Sigmoid colon (tissue), 7 donors: ENCODE data around the gene ACTA2. TPM values are rescaled to one million over a fixed set of nuclear protein-coding genes. Genes with fewer than 3 reads are reported as not detected.

ENCODE experiments used
- DNase-seq: peaks from one replicate; pipeline ENCODE4 v3.0.0-alpha.2; 2019
- H3K27ac ChIP-seq, 4 donors: fragments of 200-600 bp; sonication (generic); one replicate each; pipeline ENCODE4 v1.5.1; 2016 to 2019; ENCODE audit warnings: mild to moderate bottlenecking in 1 of 4
- H3K27me3 ChIP-seq, 3 donors: fragments of 200-600 bp; sonication (generic); one replicate each; pipeline ENCODE4 v1.5.1; 2019; ENCODE audit warnings: mild to moderate bottlenecking in 1 of 3
- H3K36me3 ChIP-seq, 4 donors: fragments of 200-600 bp; sonication (generic); one replicate each; pipeline ENCODE4 v1.5.1; 2016 to 2019
- H3K4me1 ChIP-seq, 4 donors: fragments of 200-600 bp; sonication (generic); one replicate each; pipeline ENCODE4 v1.5.1; 2017 to 2019
- H3K4me3 ChIP-seq, 4 donors: fragments of 200-600 bp; sonication (generic); one replicate each; pipeline ENCODE4 v1.5.1; 2017 to 2019; ENCODE audit warnings: mild to moderate bottlenecking in 2 of 4, moderate library complexity in 1 of 4
- H3K9me3 ChIP-seq, 4 donors: fragments of 200-600 bp in 3 of 4; sonication (generic) in 3 of 4; one replicate each; pipeline versions ENCODE4 v1.5.1 to v1.6.1; 2013 to 2019
- EP300 ChIP-seq, 4 donors: sonication (generic); formaldehyde crosslinking; IDR thresholded peaks; one replicate each; pipeline ENCODE4 v1.6.1; 2017; ENCODE audit warnings: antibody characterized with exemption in 4 of 4
- POLR2A ChIP-seq, 2 donors: fragments of 450-650 bp; IDR thresholded peaks; one replicate each; pipeline ENCODE4 v1.6.1; 2016; ENCODE audit warnings: antibody characterized with exemption in 2 of 2, mild to moderate bottlenecking in 2 of 2, moderate library complexity in 2 of 2
- POLR2AphosphoS5 ChIP-seq, 4 donors: sonication (generic); formaldehyde crosslinking; IDR thresholded peaks; one replicate each; pipeline ENCODE4 v1.6.1; 2017; ENCODE audit warnings: antibody characterized with exemption in 4 of 4
- WGBS, 2 donors: extraction: QIAGEN DNeasy Blood & Tissue Kit; methylation state at CpG; one replicate each; pipeline ENCODE4 v1.1.7; 2013; 5-methylcytosine and 5-hydroxymethylcytosine counted together
- intact Hi-C: fragments of 100-400 bp; cut with DNase I; formaldehyde crosslinking; loops from one replicate; pipeline ENCODE4 v1.15.1; 2023
- polyA plus RNA-seq, 3 donors: library from polyadenylated mRNA; stranded (reverse); fragments of 200-250 nt; gene quantifications; one replicate each; pipeline ENCODE4 v1.2.3, GENCODE V29; 2013
- total RNA-seq, 4 donors: library from RNA; depleted of rRNA; stranded (reverse); fragments of >200 nt; gene quantifications; one replicate each; pipeline ENCODE4 v1.1.0, GENCODE V29; 2016
- TF ChIP-seq, protein P1 (sequence below), 4 experiments: fragments of 450-650 bp in 3 of 4; fragments of 200-600 bp in 1 of 4; IDR thresholded peaks; one replicate each; pipeline ENCODE4 v1.5.1; 2016 to 2019; ENCODE audit warnings: antibody characterized with exemption in 4 of 4, mild to moderate bottlenecking in 3 of 4, moderate library complexity in 2 of 4
- donor health status: healthy with polysubstance abuse.
- donor health status: Bipolar disorder and iron deficiency.
- donor health status: healthy.

ACTA2 gene
- total RNA-seq (1,000 to 10,000 TPM; 2,072 to 5,444 (median 3,070) TPM), polyA plus RNA-seq (100 to 1,000 TPM in 1 of 3 donors, 10 to 100 TPM in 2; 43.7 to 237 (median 78.1) TPM)

DNA sequence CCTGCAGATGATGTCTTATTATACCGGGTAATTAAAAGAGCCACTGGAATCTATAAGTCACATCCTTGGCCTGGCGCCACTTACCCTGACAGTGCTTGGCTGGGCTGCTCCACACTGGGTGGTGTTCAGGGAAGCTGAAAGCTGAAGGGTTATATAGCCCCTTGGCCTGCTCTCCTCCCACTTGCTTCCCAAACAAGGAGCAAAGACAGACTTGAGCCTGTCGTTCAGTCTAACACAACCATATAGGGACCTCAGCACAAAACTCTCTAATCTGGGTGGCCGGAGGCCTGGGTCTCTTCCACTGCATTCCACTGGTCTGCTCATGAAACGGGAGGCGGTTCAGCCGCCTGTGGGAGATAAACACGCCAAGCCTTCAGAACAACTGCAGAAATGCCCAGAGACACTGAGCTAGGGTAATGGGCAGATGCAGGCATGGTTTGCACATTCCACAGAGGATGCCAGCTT lies at the start of gene ACTA2:
Gene ACTA2 (minus strand): TSS at position 127 of the 465 bp plus-strand sequence. CDS start 3,843 bp downstream, outside the sequence.
- peak; percentile 93 for DNase-seq
- H3K27ac ChIP-seq = peak within 1 kb of the TSS; percentile 93 to 97 (median 95)
- H3K4me3 ChIP-seq = peak within 1 kb of the TSS; percentile 50 to 67 (median 58)
- H3K27me3 ChIP-seq = no peaks in the 10 kb centered on the region
- 76 to 87% methylated on average over 8 of the region's 8 CpGs for WGBS, 2 donors
- TF ChIP-seq POLR2A (IDR thresholded peaks at IDR 0.05) (peak; percentile 93 to 98), EP300 (IDR thresholded peaks at IDR 0.05) (peak in 3 of 4 donors; percentile 43 to 51 (median 46)), POLR2AphosphoS5 (IDR thresholded peaks at IDR 0.05) (peak; percentile 99 to 100 (median 99))
- TF ChIP-seq, protein P1, sequence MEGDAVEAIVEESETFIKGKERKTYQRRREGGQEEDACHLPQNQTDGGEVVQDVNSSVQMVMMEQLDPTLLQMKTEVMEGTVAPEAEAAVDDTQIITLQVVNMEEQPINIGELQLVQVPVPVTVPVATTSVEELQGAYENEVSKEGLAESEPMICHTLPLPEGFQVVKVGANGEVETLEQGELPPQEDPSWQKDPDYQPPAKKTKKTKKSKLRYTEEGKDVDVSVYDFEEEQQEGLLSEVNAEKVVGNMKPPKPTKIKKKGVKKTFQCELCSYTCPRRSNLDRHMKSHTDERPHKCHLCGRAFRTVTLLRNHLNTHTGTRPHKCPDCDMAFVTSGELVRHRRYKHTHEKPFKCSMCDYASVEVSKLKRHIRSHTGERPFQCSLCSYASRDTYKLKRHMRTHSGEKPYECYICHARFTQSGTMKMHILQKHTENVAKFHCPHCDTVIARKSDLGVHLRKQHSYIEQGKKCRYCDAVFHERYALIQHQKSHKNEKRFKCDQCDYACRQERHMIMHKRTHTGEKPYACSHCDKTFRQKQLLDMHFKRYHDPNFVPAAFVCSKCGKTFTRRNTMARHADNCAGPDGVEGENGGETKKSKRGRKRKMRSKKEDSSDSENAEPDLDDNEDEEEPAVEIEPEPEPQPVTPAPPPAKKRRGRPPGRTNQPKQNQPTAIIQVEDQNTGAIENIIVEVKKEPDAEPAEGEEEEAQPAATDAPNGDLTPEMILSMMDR (IDR thresholded peaks at IDR 0.05) = no peak
- no peaks in the 10 kb centered on the region for H3K9me3 ChIP-seq
- H3K4me1 ChIP-seq = peaks cover 0 to 54% (median 23%) of the 10 kb centered on the region in 4 donors
- intact Hi-C loops = no loop called here
- peaks cover 0 to 13% (median 0%) of the 10 kb centered on the region in 4 donors for H3K36me3 ChIP-seq

DNA sequence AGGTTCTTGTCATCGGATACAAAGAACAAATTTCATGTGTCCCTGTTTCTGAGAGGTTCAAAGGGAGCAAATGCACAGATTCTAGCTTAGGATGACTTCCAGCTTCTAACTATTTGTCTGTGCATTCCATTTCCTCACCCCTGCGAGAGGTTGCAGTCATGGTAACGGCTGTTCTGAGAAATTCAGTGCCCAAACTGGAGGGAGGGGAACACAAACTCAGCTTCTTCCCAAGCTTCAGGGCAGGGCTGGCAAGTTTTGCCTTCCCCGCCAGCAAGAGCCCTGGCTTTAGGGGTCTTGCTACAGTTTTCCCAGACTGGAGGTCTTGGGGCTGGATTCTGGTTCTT lies 49.1 kb upstream of the ACTA2 start:
- Histone ChIP-seq H3K9me3 (no peaks in the 10 kb centered on the region), H3K4me1 (peaks cover 0 to 19% (median 9%) of the 10 kb centered on the region in 4 donors), H3K27me3 (no peaks in the 10 kb centered on the region), H3K36me3 (peaks cover 0 to 11% (median 0%) of the 10 kb centered on the region in 4 donors), H3K27ac (peak overlapping the region; percentile 30 to 62 (median 52)), H3K4me3 (no peak overlapping the region)
- intact Hi-C loops = no loop called here
- TF ChIP-seq EP300 (IDR thresholded peaks at IDR 0.05) (no peak), POLR2AphosphoS5 (IDR thresholded peaks at IDR 0.05) (no peak), POLR2A (IDR thresholded peaks at IDR 0.05) (no peak)
- TF ChIP-seq, protein P1 (IDR thresholded peaks at IDR 0.05) = no peak
- WGBS, 2 donors = 69 to 79% methylated on average over 4 of the region's 4 CpGs
- no peak for DNase-seq

DNA sequence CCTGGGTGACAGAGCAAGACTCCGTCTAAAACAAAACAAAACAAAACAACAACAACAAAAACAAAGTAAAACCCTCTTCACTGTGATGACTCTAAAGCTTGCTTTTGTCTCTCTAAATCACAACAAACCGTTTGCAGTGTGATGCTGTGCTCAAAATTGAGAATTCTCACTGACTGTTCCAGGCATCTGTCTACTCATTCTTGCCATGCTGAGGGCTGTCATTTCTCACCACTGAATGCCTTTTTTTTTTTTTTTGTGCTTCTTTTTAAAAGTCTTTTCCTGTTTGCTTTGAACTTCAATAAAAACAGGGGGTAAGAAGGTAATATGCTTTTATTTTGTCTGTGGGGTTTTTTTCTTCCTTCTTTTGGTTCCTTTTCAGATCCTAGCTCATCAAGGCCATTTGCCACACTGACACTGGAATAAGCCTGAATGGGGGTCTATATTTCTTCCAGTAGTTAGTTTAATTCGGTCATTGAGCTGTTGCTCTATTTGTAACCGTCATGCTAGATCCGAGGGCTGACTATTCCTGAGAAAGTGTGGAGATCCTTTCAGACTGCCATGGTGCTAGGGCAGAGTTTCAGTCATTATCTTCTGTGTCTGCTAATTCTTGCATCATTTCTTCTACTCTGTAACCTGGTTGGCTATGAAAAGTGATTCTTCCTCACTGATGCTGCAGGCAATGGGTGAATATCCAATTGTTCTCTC lies 48.6 kb upstream of the ACTA2 start:
- Histone ChIP-seq H3K27ac (peak overlapping the region; percentile 24 to 62 (median 52)), H3K36me3 (peaks cover 0 to 11% (median 0%) of the 10 kb centered on the region in 4 donors), H3K4me3 (peak overlapping the region in 1 of 4 donors; percentile 3), H3K9me3 (no peaks in the 10 kb centered on the region), H3K27me3 (no peaks in the 10 kb centered on the region), H3K4me1 (peaks cover 0 to 19% (median 9%) of the 10 kb centered on the region in 4 donors)
- intact Hi-C loops = no loop called here
- no peak for TF ChIP-seq POLR2A (IDR thresholded peaks at IDR 0.05)
- TF ChIP-seq EP300 (IDR thresholded peaks at IDR 0.05) = no peak
- no peak for TF ChIP-seq POLR2AphosphoS5 (IDR thresholded peaks at IDR 0.05)
- TF ChIP-seq, protein P1 (IDR thresholded peaks at IDR 0.05) = no peak
- WGBS, 2 donors = 59 to 70% methylated on average over 5 of the region's 5 CpGs
- no peak for DNase-seq

DNA sequence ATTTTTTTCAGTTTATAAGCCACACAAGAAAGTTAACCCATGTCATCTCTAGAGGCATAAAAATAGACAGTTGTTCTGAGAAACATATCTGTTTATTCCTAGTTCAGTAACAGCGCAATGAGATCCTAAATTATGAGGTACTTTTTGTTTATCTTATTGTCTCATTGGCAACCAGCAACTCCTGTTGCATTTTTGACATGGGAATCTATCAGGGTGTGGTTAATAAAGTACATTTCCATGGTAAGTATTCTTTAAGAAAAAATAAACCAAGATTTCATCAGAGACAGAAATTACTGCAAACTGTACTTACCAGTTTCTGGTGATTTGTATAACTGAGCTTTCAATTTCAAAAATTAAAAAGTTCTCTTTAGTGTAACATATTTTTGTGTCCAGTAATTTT lies 47.1 kb upstream of the ACTA2 start:
- Histone ChIP-seq H3K27ac (peak overlapping the region; percentile 25 to 62 (median 44)), H3K36me3 (peaks cover 0 to 11% (median 0%) of the 10 kb centered on the region in 4 donors), H3K4me3 (peak overlapping the region in 2 of 4 donors; percentile 3 to 11), H3K27me3 (no peaks in the 10 kb centered on the region), H3K4me1 (peaks cover 0 to 25% (median 12%) of the 10 kb centered on the region in 4 donors), H3K9me3 (no peaks in the 10 kb centered on the region)
- 67 to 84% methylated on average over 1 of the region's 1 CpG for WGBS, 2 donors
- intact Hi-C loops = no loop called here
- no peak for TF ChIP-seq POLR2A (IDR thresholded peaks at IDR 0.05)
- TF ChIP-seq POLR2AphosphoS5 (IDR thresholded peaks at IDR 0.05) = peak in 1 of 4 donors; percentile 13
- no peak for DNase-seq

DNA sequence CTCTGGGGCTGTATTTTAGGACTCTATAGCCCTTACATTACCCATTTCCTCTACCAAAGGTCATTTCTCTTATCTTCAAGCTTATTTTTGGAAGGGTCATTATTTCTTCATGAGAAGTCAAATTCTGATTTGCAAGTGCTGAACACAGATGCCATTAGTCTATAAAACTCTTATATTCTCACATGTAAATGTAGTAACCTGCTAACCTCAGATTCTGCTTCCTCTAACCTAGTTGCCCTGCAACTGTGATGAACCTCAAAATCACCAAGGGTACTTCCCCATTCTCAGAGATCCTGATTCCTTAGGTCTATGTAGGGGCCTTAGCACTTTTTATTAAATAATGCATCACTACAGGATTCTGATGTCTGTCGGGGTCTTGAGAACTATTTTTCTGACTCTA lies 44.4 kb upstream of the ACTA2 start:
- no peak overlapping the region for H3K4me3 ChIP-seq
- no peaks in the 10 kb centered on the region for H3K27me3 ChIP-seq
- H3K9me3 ChIP-seq = no peaks in the 10 kb centered on the region
- intact Hi-C loops = no loop called here
- 85 to 93% methylated on average over 1 of the region's 1 CpG for WGBS, 2 donors
- H3K36me3 ChIP-seq = no peaks in the 10 kb centered on the region
- H3K27ac ChIP-seq = peak overlapping the region in 1 of 4 donors; percentile 11
- peaks cover 0 to 36% (median 21%) of the 10 kb centered on the region in 4 donors for H3K4me1 ChIP-seq
- TF ChIP-seq, protein P1 (IDR thresholded peaks at IDR 0.05) = no peak
- TF ChIP-seq POLR2A (IDR thresholded peaks at IDR 0.05) = no peak
- no peak for DNase-seq
